WTC11 (cell line): ENCODE data around the gene AR.

ENCODE experiments used
- ATF1 ChIP-seq: sonication (generic); formaldehyde crosslinking; IDR thresholded peaks from 2 replicates; pipeline ENCODE4 v1.8.1; 2023; ENCODE audit warnings: mild to moderate bottlenecking, moderate library complexity, missing genetic modification reagents
- FOXK1 ChIP-seq: sonication (generic); formaldehyde crosslinking; IDR thresholded peaks from 2 replicates; pipeline ENCODE4 v1.8.0; 2022; ENCODE audit warnings: mild to moderate bottlenecking, moderate library complexity, missing genetic modification reagents
- IRF2 ChIP-seq: sonication (generic); formaldehyde crosslinking; IDR thresholded peaks from 2 replicates; pipeline ENCODE4 v1.8.0; 2022; ENCODE audit warnings: low read depth, missing genetic modification reagents, borderline replicate concordance
- KAT7 ChIP-seq: sonication (generic); formaldehyde crosslinking; IDR thresholded peaks from 2 replicates; pipeline ENCODE4 v1.8.1; 2023; ENCODE audit warnings: missing genetic modification reagents, mild to moderate bottlenecking, borderline replicate concordance
- MAX ChIP-seq: sonication (generic); formaldehyde crosslinking; IDR thresholded peaks from 2 replicates; pipeline ENCODE4 v1.8.0; 2022; ENCODE audit warnings: mild to moderate bottlenecking, missing genetic modification reagents
- NFYB ChIP-seq: sonication (generic); formaldehyde crosslinking; conservative IDR thresholded peaks from 2 replicates; pipeline ENCODE4 v1.8.0; 2022; ENCODE audit warnings: low read depth, missing genetic modification reagents
- SMAD3 ChIP-seq: sonication (generic); formaldehyde crosslinking; IDR thresholded peaks from 2 replicates; pipeline ENCODE4 v1.8.0; 2022; ENCODE audit warnings: missing genetic modification reagents, mild to moderate bottlenecking, borderline replicate concordance
- ZBTB21 ChIP-seq: sonication (generic); formaldehyde crosslinking; IDR thresholded peaks from 2 replicates; pipeline ENCODE4 v1.8.1; 2023; ENCODE audit warnings: mild to moderate bottlenecking, missing genetic modification reagents, borderline replicate concordance
- ZNF121 ChIP-seq: sonication (generic); formaldehyde crosslinking; IDR thresholded peaks from 2 replicates; pipeline ENCODE4 v1.8.0; 2023; ENCODE audit warnings: missing genetic modification reagents
- ZNF423 ChIP-seq: fragments of 250-450 bp; sonication (Bioruptor Pico); IDR thresholded peaks from 2 replicates; pipeline ENCODE4 v2.1.2; 2022; ENCODE audit warnings: mild to moderate bottlenecking, moderate library complexity
- ZNF512 ChIP-seq: sonication (generic); formaldehyde crosslinking; IDR thresholded peaks from 2 replicates; pipeline ENCODE4 v1.8.1; 2022; ENCODE audit warnings: missing genetic modification reagents, borderline replicate concordance
- TF ChIP-seq, protein P1 (sequence below): fragments of 200-600 bp; IDR thresholded peaks from 2 replicates; pipeline ENCODE4 v1.8.0; 2022; ENCODE audit warnings: antibody characterized with exemption
- TF ChIP-seq, protein P2 (sequence below): sonication (generic); formaldehyde crosslinking; IDR thresholded peaks from 2 replicates; pipeline ENCODE4 v1.8.1; 2023; ENCODE audit warnings: mild to moderate bottlenecking, missing genetic modification reagents, moderate library complexity

GRCh38 chrX:67622053-67622585, 78.3 kb downstream of the AR start:
- TF ChIP-seq MAX (CRISPR knock-in tag) (no peak), IRF2 (CRISPR knock-in tag) (no peak), ZNF121 (CRISPR knock-in tag) (no peak), SMAD3 (no peak), ZBTB21 (CRISPR knock-in tag) (no peak), NFYB (CRISPR knock-in tag) (no peak), FOXK1 (CRISPR knock-in tag) (no peak), KAT7 (no peak), ZNF423 (CRISPR knock-in tag) (no peak), ATF1 (no peak), ZNF512 (no peak)
- TF ChIP-seq, protein P1, sequence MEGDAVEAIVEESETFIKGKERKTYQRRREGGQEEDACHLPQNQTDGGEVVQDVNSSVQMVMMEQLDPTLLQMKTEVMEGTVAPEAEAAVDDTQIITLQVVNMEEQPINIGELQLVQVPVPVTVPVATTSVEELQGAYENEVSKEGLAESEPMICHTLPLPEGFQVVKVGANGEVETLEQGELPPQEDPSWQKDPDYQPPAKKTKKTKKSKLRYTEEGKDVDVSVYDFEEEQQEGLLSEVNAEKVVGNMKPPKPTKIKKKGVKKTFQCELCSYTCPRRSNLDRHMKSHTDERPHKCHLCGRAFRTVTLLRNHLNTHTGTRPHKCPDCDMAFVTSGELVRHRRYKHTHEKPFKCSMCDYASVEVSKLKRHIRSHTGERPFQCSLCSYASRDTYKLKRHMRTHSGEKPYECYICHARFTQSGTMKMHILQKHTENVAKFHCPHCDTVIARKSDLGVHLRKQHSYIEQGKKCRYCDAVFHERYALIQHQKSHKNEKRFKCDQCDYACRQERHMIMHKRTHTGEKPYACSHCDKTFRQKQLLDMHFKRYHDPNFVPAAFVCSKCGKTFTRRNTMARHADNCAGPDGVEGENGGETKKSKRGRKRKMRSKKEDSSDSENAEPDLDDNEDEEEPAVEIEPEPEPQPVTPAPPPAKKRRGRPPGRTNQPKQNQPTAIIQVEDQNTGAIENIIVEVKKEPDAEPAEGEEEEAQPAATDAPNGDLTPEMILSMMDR: no peak
- TF ChIP-seq, protein P2, sequence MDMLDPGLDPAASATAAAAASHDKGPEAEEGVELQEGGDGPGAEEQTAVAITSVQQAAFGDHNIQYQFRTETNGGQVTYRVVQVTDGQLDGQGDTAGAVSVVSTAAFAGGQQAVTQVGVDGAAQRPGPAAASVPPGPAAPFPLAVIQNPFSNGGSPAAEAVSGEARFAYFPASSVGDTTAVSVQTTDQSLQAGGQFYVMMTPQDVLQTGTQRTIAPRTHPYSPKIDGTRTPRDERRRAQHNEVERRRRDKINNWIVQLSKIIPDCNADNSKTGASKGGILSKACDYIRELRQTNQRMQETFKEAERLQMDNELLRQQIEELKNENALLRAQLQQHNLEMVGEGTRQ: no peak
